Right lobe of liver (tissue), 4 donors: ENCODE measurements around the gene OTUD4.

Experiments used
- CTCF ChIP-seq, 4 donors: fragments of 200-600 bp in 3 of 4; fragments of 450-650 bp in 1 of 4; IDR thresholded peaks; one replicate each; pipeline versions ENCODE4 v1.5.1 to v1.8.0; 2016 to 2022; ENCODE audit warnings: antibody characterized with exemption in 4 of 4, mild to moderate bottlenecking in 2 of 4
- POLR2A ChIP-seq: fragments of 450-650 bp; IDR thresholded peaks from one replicate; pipeline ENCODE4 v1.6.1; 2017; ENCODE audit warnings: antibody characterized with exemption, mild to moderate bottlenecking
- donor health status: DM: no; HTN: no; CAD: no.
- donor health status: DM: no; HTN: no; CAD: no.
- donor health status: DM: no; HTN: yes; CAD: no.

- no peak for TF ChIP-seq CTCF (IDR thresholded peaks at IDR 0.05)
- no peak for TF ChIP-seq POLR2A
Measured at GRCh38 chr4:145132511-145133098, 47.8 kb downstream of the OTUD4 start.
